Trophoblast cell (in vitro differentiated cells and primary cell): Measurements from ENCODE around the gene SYT2.
"Not testable (repeated sequence)": the region's sequence is repeated elsewhere in the genome, so short reads cannot be mapped to it uniquely, and the experiment has no call there.

ENCODE experiments used
- DNase-seq, 2 donors: peaks; one replicate each; pipeline ENCODE4 v3.0.0-alpha.2; 2016
- H2AFZ ChIP-seq: 2 replicates; pipeline ENCODE4 v1.6.1; 2013; ENCODE audit warnings: low read length, moderate library complexity, mild to moderate bottlenecking; ENCODE audit not compliant: insufficient read depth, poor library complexity
- H2AK5ac ChIP-seq: 2 replicates; pipeline ENCODE4 v1.6.1; 2013; ENCODE audit warnings: mild to moderate bottlenecking, low read length
- H2BK120ac ChIP-seq: 2 replicates; pipeline ENCODE4 v1.6.1; 2013; ENCODE audit warnings: low read length, mild to moderate bottlenecking, moderate library complexity; ENCODE audit not compliant: insufficient read depth, poor library complexity
- H2BK12ac ChIP-seq: 2 replicates; pipeline ENCODE4 v1.6.1; 2013; ENCODE audit warnings: mild to moderate bottlenecking, low read length, moderate library complexity
- H2BK5ac ChIP-seq: 2 replicates; pipeline ENCODE4 v1.6.1; 2013; ENCODE audit warnings: low read length, low read depth, moderate library complexity, mild to moderate bottlenecking; ENCODE audit not compliant: poor library complexity
- H3K14ac ChIP-seq: 2 replicates; pipeline ENCODE4 v1.6.1; 2013; ENCODE audit warnings: mild to moderate bottlenecking, low read length
- H3K18ac ChIP-seq: 2 replicates; pipeline ENCODE4 v1.6.1; 2013; ENCODE audit warnings: mild to moderate bottlenecking, low read length
- H3K23ac ChIP-seq: 2 replicates; pipeline ENCODE4 v1.6.1; 2013; ENCODE audit warnings: low read length
- H3K27ac ChIP-seq: 2 replicates; pipeline ENCODE4 v1.5.1; 2013; ENCODE audit warnings: low read depth, mild to moderate bottlenecking, inconsistent platforms, low read length, moderate library complexity
- H3K27me3 ChIP-seq: 2 replicates; pipeline ENCODE4 v1.6.1; 2013; ENCODE audit warnings: inconsistent platforms, mild to moderate bottlenecking, low read length, moderate library complexity; ENCODE audit not compliant: insufficient read depth
- H3K36me3 ChIP-seq, 2 experiments: 1 replicate in 1 of 2; 2 replicates in 1 of 2; pipeline ENCODE4 v1.6.1; 2013; ENCODE audit warnings: low read length in 2 of 2, mild to moderate bottlenecking in 2 of 2, moderate library complexity in 1 of 2; ENCODE audit not compliant: insufficient read depth in 2 of 2, control insufficient read depth in 1 of 2
- H3K4ac ChIP-seq: 2 replicates; pipeline ENCODE4 v1.6.1; 2013; ENCODE audit warnings: low read depth, mild to moderate bottlenecking, low read length, moderate library complexity
- H3K4me1 ChIP-seq, 2 experiments: 1 replicate in 1 of 2; 2 replicates in 1 of 2; pipeline ENCODE4 v1.6.1; 2013; ENCODE audit warnings: low read length in 2 of 2, mild to moderate bottlenecking in 2 of 2, moderate library complexity in 1 of 2; ENCODE audit not compliant: insufficient read depth in 2 of 2, control insufficient read depth in 1 of 2
- H3K4me2 ChIP-seq: 2 replicates; pipeline ENCODE4 v1.6.1; 2013; ENCODE audit warnings: inconsistent platforms, mild to moderate bottlenecking, low read length, moderate library complexity
- H3K4me3 ChIP-seq: 2 replicates; pipeline ENCODE4 v1.5.1; 2013; ENCODE audit warnings: mild to moderate bottlenecking, low read depth, low read length, inconsistent platforms
- H3K79me1 ChIP-seq: one replicate; pipeline ENCODE4 v1.6.1; 2013; ENCODE audit warnings: low read length
- H3K79me2 ChIP-seq: 2 replicates; pipeline ENCODE4 v1.6.1; 2013; ENCODE audit warnings: low read length, mild to moderate bottlenecking; ENCODE audit not compliant: control insufficient read depth, insufficient read depth, poor library complexity
- H3K9ac ChIP-seq: 2 replicates; pipeline ENCODE4 v1.6.1; 2013; ENCODE audit warnings: mild to moderate bottlenecking, low read length
- H3K9me3 ChIP-seq: 2 replicates; pipeline ENCODE4 v1.6.1; 2013; ENCODE audit warnings: low read depth, mild to moderate bottlenecking, control low read depth, inconsistent platforms, low read length; ENCODE audit not compliant: insufficient read depth
- H4K12ac ChIP-seq: 2 replicates; pipeline ENCODE4 v1.6.1; 2013; ENCODE audit warnings: low read depth, mild to moderate bottlenecking, low read length, moderate library complexity
- H4K8ac ChIP-seq: 2 replicates; pipeline ENCODE4 v1.6.1; 2013; ENCODE audit warnings: low read depth, mild to moderate bottlenecking, low read length, moderate library complexity
- H4K91ac ChIP-seq: one replicate; pipeline ENCODE4 v1.6.1; 2013; ENCODE audit warnings: low read depth, mild to moderate bottlenecking, low read length, moderate library complexity
- WGBS: extraction: QIAGEN DNeasy Blood & Tissue Kit; methylation state at CpG from one replicate; pipeline ENCODE4 v1.1.7; 2013; ENCODE audit warnings: missing lambda C conversion rate; ENCODE audit not compliant: insufficient read length, insufficient coverage; ENCODE audit errors: extremely low coverage; 5-methylcytosine and 5-hydroxymethylcytosine counted together

Gene SYT2

GRCh38 chr1:202582350-202582749 lies 127.9 kb downstream of the SYT2 start:
- not testable (repeated sequence) for H2BK12ac ChIP-seq, H3K18ac ChIP-seq, H2BK5ac ChIP-seq, H3K36me3 ChIP-seq, H3K79me2 ChIP-seq, H3K27me3 ChIP-seq, DNase-seq, H2AFZ ChIP-seq, H2BK120ac ChIP-seq, H4K12ac ChIP-seq, H3K23ac ChIP-seq, H4K8ac ChIP-seq, H2AK5ac ChIP-seq, H3K79me1 ChIP-seq, H3K9ac ChIP-seq, H4K91ac ChIP-seq, H3K4me3 ChIP-seq, H3K4ac ChIP-seq, H3K27ac ChIP-seq, H3K4me2 ChIP-seq, H3K14ac ChIP-seq, H3K9me3 ChIP-seq
- WGBS = no CpG with 5 or more reads among the region's 5 CpGs
- peaks cover 7 to 12% of the 10 kb centered on the region in 2 experiments for H3K4me1 ChIP-seq

GRCh38 chr1:202580619-202581018 lies 129.6 kb downstream of the SYT2 start:
- no peak for DNase-seq
- Histone ChIP-seq H2AK5ac (no peak overlapping the region), H2AFZ (no peak overlapping the region), H3K27me3 (no peaks in the 10 kb centered on the region), H3K4me1 (peaks cover 0 to 2% of the 10 kb centered on the region in 2 experiments), H3K4ac (no peak overlapping the region), H3K36me3 (no peaks in the 10 kb centered on the region), H3K27ac (no peak overlapping the region), H3K79me2 (no peaks in the 10 kb centered on the region), H3K79me1 (peaks cover 3% of the 10 kb centered on the region), H3K18ac (no peak overlapping the region), H4K91ac (no peak overlapping the region), H3K9me3 (no peaks in the 10 kb centered on the region), H3K4me3 (no peak overlapping the region), H2BK12ac (no peak overlapping the region), H2BK5ac (no peak overlapping the region), H3K4me2 (no peak overlapping the region), H3K14ac (no peak overlapping the region), H4K8ac (no peak overlapping the region), H4K12ac (no peak overlapping the region), H3K9ac (no peak overlapping the region), H2BK120ac (no peak overlapping the region), H3K23ac (no peak overlapping the region)
- WGBS = no CpG with 5 or more reads among the region's 1 CpG

GRCh38 chr1:202579806-202580205 lies 130.4 kb downstream of the SYT2 start:
- Histone ChIP-seq H3K9ac (no peak overlapping the region), H4K91ac (no peak overlapping the region), H3K36me3 (no peaks in the 10 kb centered on the region), H2AFZ (no peak overlapping the region), H3K4me2 (no peak overlapping the region), H3K9me3 (no peaks in the 10 kb centered on the region), H3K4ac (no peak overlapping the region), H3K18ac (no peak overlapping the region), H2BK12ac (no peak overlapping the region), H3K14ac (no peak overlapping the region), H3K27ac (no peak overlapping the region), H3K23ac (no peak overlapping the region), H2AK5ac (no peak overlapping the region), H4K8ac (no peak overlapping the region), H2BK5ac (no peak overlapping the region), H3K4me3 (no peak overlapping the region), H2BK120ac (no peak overlapping the region), H4K12ac (no peak overlapping the region), H3K79me1 (peaks cover 2% of the 10 kb centered on the region), H3K4me1 (no peaks in the 10 kb centered on the region), H3K27me3 (no peaks in the 10 kb centered on the region), H3K79me2 (no peaks in the 10 kb centered on the region)
- no CpG with 5 or more reads among the region's 2 CpGs for WGBS
- no peak for DNase-seq

GRCh38 chr1:202578565-202578964 lies 131.7 kb downstream of the SYT2 start:
- Histone ChIP-seq H3K79me1 (peaks cover 2% of the 10 kb centered on the region), H3K4me1 (no peaks in the 10 kb centered on the region), H3K27me3 (no peaks in the 10 kb centered on the region), H3K4me3 (no peak overlapping the region), H2AK5ac (no peak overlapping the region), H3K36me3 (no peaks in the 10 kb centered on the region), H4K12ac (no peak overlapping the region), H2BK120ac (no peak overlapping the region), H4K91ac (no peak overlapping the region), H2BK5ac (no peak overlapping the region), H2BK12ac (no peak overlapping the region), H3K9ac (no peak overlapping the region), H4K8ac (no peak overlapping the region), H3K79me2 (no peaks in the 10 kb centered on the region), H2AFZ (no peak overlapping the region), H3K9me3 (no peaks in the 10 kb centered on the region), H3K4me2 (no peak overlapping the region), H3K4ac (no peak overlapping the region), H3K27ac (no peak overlapping the region), H3K14ac (no peak overlapping the region), H3K23ac (no peak overlapping the region), H3K18ac (no peak overlapping the region)
- no CpG with 5 or more reads among the region's 6 CpGs for WGBS
- DNase-seq = no peak
